ENCODE data around the gene CHD5. TPM values are rescaled to one million over a fixed set of nuclear protein-coding genes. Genes with fewer than 3 reads are reported as not detected.

Gene CHD5
- total and polyA plus RNA-seq, 12 donors = 0.07 to 56.5 (median 2.1) TPM; not detected in 2

DNA sequence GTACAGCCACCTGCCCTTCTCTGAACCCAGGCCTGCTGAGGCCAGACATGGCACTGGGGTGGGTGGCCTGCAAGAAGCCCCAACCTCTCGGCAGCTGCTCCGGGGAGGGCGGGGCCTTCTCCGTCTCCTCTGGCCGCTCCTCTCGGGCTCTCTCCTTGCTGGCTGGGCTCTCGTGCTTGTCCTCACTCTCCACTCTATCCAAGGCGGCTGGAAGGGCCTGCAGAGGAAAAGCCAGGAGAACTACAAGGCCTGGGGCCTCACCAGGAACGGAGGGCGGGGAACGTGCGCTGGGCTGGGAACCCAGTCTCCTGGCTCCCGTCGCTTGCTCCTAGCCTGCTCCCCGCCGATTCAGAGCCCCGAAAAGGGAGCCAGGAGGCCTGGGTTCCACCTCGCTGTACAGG lies 59.1 kb downstream of the CHD5 start:
- Histone ChIP-seq H3K27ac (no peak overlapping the region), H3K4me1 (replicated peaks in 1 of 2) (no peaks in the 10 kb centered on the region), H3K36me3 (replicated peaks in 1 of 2) (no peaks in the 10 kb centered on the region), H3K4me3 (no peak overlapping the region), H3K9me3 (replicated peaks in 1 of 3) (no peaks in the 10 kb centered on the region), H3K27me3 (no peaks in the 10 kb centered on the region)
- TF ChIP-seq POLR2A (IDR thresholded peaks at IDR 0.05) (no peak), CTCF (IDR thresholded peaks at IDR 0.05) (no peak)
- DNase-seq = no peak
- intact Hi-C loops (cut with DNase I) = no loop called here
- 80 to 92% (median 87%) methylated on average over 7 to 18 of the region's 18 CpGs for WGBS, 4 donors

DNA sequence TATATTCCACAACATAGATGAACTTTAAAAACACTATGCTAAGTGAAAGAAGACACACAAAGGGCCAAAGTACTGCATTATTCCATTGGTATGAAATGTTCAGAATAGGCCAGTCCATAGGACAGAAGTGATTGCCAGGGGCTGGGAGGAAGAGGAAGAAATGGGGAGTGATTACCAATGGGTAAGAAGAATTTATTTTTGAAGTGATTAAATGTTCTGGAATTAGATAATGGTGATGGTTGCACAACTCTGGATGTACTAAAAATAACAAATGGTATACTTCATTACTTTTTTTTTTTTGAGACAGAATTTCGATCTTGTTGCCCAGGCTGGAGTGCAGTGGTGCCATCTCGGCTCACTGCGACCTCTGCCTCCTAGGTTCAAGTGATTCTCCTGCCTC lies 61.7 kb downstream of the CHD5 start:
- Histone ChIP-seq H3K9me3 (replicated peaks in 1 of 3) (no peaks in the 10 kb centered on the region), H3K4me1 (replicated peaks in 1 of 2) (no peaks in the 10 kb centered on the region), H3K36me3 (replicated peaks in 1 of 2) (no peaks in the 10 kb centered on the region), H3K27me3 (no peaks in the 10 kb centered on the region), H3K27ac (no peak overlapping the region), H3K4me3 (no peak overlapping the region)
- no peak for TF ChIP-seq POLR2A (IDR thresholded peaks at IDR 0.05)
- TF ChIP-seq CTCF (IDR thresholded peaks at IDR 0.05) = no peak
- no peak for DNase-seq
- 71 to 79% (median 74%) methylated on average over 3 of the region's 3 CpGs for WGBS, 4 donors
- intact Hi-C loops (cut with DNase I) = no loop called here

- H3K27ac ChIP-seq = no peak overlapping the region
- H3K27me3 ChIP-seq = no peaks in the 10 kb centered on the region
- H3K4me3 ChIP-seq = no peak overlapping the region
- H3K9me3 ChIP-seq (replicated peaks in 1 of 3) = no peaks in the 10 kb centered on the region
- intact Hi-C loops (cut with DNase I) = no loop called here
- H3K36me3 ChIP-seq (replicated peaks in 1 of 2) = no peaks in the 10 kb centered on the region
- H3K4me1 ChIP-seq (replicated peaks in 1 of 2) = no peaks in the 10 kb centered on the region
- no peak for TF ChIP-seq CTCF (IDR thresholded peaks at IDR 0.05)
- no peak for TF ChIP-seq POLR2A (IDR thresholded peaks at IDR 0.05)
- DNase-seq = no peak
Measured at GRCh38 chr1:6117624-6118023, 62.5 kb downstream of the CHD5 start.

- Histone ChIP-seq H3K36me3 (replicated peaks in 1 of 2) (no peaks in the 10 kb centered on the region), H3K4me1 (replicated peaks in 1 of 2) (no peaks in the 10 kb centered on the region), H3K4me3 (no peak overlapping the region), H3K27me3 (no peaks in the 10 kb centered on the region), H3K27ac (no peak overlapping the region), H3K9me3 (replicated peaks in 1 of 3) (no peaks in the 10 kb centered on the region)
- WGBS, 4 donors = 78 to 92% (median 88%) methylated on average over 2 of the region's 2 CpGs
- intact Hi-C loops (cut with DNase I) = no loop called here
- no peak for DNase-seq
- TF ChIP-seq POLR2A (IDR thresholded peaks at IDR 0.05) = no peak
- no peak for TF ChIP-seq CTCF (IDR thresholded peaks at IDR 0.05)
Measured at GRCh38 chr1:6117064-6117463, 63.1 kb downstream of the CHD5 start.

Measured in adrenal gland (tissue), 12 donors.